A549 (cell line): Measurements from ENCODE around the gene KCNAB3.

Experiments used
- CTCF ChIP-seq: fragments of >200 bp; sonication (Bioruptor Twin); formaldehyde crosslinking; IDR thresholded peaks from 3 replicates; pipeline ENCODE4 v1.5.1; 2016
- POLR2A ChIP-seq: IDR thresholded peaks from 2 replicates; pipeline ENCODE4 v1.6.1; 2012; ENCODE audit warnings: mild to moderate bottlenecking, low read length
- RAD21 ChIP-seq, 2 experiments: fragments of >200 bp in 1 of 2; sonication (Bioruptor Twin) in 1 of 2; formaldehyde crosslinking in 1 of 2; IDR thresholded peaks in 1 of 2; conservative IDR thresholded peaks in 1 of 2; 2 replicates in 1 of 2; 3 replicates in 1 of 2; pipeline ENCODE4 v1.6.1; 2012 to 2018; ENCODE audit warnings: inconsistent platforms in 1 of 2
- USF2 ChIP-seq: fragments of 450-650 bp; IDR thresholded peaks from 2 replicates; pipeline ENCODE4 v1.6.1; 2014; ENCODE audit warnings: antibody characterized with exemption

- TF ChIP-seq CTCF (no peak), POLR2A (no peak), USF2 (no peak), RAD21 (conservative IDR thresholded peaks at IDR 0.05 in 1 of 2, IDR thresholded peaks at IDR 0.05 in 1 of 2) (no peak)
Measured at GRCh38 chr17:7945651-7946050, 16.0 kb upstream of the KCNAB3 start.
